ACHN (cell line): ENCODE results near the gene CERS2.

ENCODE experiments used
- DNase-seq: peaks from one replicate; pipeline ENCODE4 v3.0.0-alpha.2; 2015
- in situ Hi-C: cut with HindIII; loops from 2 replicates; pipeline ENCODE4 v1.10.0; 2017; ENCODE audit warnings: low sequenced_read_pairs, low pct_ligation_motif_present, low pct_unique_long_range_greater_than_20kb

Gene CERS2

GRCh38 chr1:150973258-150973835, 1.3 kb downstream of the CERS2 start:
- in situ Hi-C loops = no loop called here

GRCh38 chr1:150972417-150972940, 2.2 kb downstream of the CERS2 start:
- in situ Hi-C loops = no loop called here
- no peak for DNase-seq

More at GRCh38 chr1:150973258-150973835, 1.3 kb downstream of the CERS2 start:
- DNase-seq = no peak

- peak; percentile 24 for DNase-seq
- in situ Hi-C loops = no loop called here
Measured at GRCh38 chr1:150971583-150972416, 2.8 kb downstream of the CERS2 start.

GRCh38 chr1:150970808-150971582, 3.6 kb downstream of the CERS2 start:
- in situ Hi-C loops = no loop called here
- DNase-seq = no peak

- no peak for DNase-seq
- in situ Hi-C loops = no loop called here
Measured at GRCh38 chr1:150969626-150970025, 5.0 kb downstream of the CERS2 start.

- no peak for DNase-seq
Measured at GRCh38 chr1:150968491-150968890, 6.1 kb downstream of the CERS2 start.

GRCh38 chr1:150967936-150968335, 6.7 kb downstream of the CERS2 start:
- in situ Hi-C loops = no loop called here

More at GRCh38 chr1:150968491-150968890, 6.1 kb downstream of the CERS2 start:
- in situ Hi-C loops = no loop called here

GRCh38 chr1:150966011-150966410, 8.6 kb downstream of the CERS2 start:
- DNase-seq = no peak
- in situ Hi-C loops = no loop called here

More at GRCh38 chr1:150967936-150968335, 6.7 kb downstream of the CERS2 start:
- DNase-seq = no peak

GRCh38 chr1:150965605-150966004, 9.0 kb downstream of the CERS2 start:
- DNase-seq = no peak
- in situ Hi-C loops = no loop called here

- in situ Hi-C loops = no loop called here
- DNase-seq = no peak
Measured at GRCh38 chr1:150964164-150964489, 10.5 kb downstream of the CERS2 start.

GRCh38 chr1:150963321-150964163, 11.1 kb downstream of the CERS2 start:
- in situ Hi-C loops = no loop called here
- DNase-seq = no peak

- DNase-seq = no peak
- in situ Hi-C loops = no loop called here
Measured at GRCh38 chr1:150961756-150962155, 12.9 kb downstream of the CERS2 start.

GRCh38 chr1:150960646-150961045, 14.0 kb downstream of the CERS2 start:
- DNase-seq = no peak
- in situ Hi-C loops = no loop called here

- no peak for DNase-seq
- in situ Hi-C loops = no loop called here
Measured at GRCh38 chr1:150957666-150958065, 17.0 kb downstream of the CERS2 start.

GRCh38 chr1:150955280-150955679, 19.4 kb downstream of the CERS2 start:
- in situ Hi-C loops = no loop called here
- no peak for DNase-seq

GRCh38 chr1:150954708-150955107, 19.9 kb downstream of the CERS2 start:
- in situ Hi-C loops = no loop called here
- DNase-seq = no peak

GRCh38 chr1:150944856-150945255, 29.8 kb downstream of the CERS2 start:
- in situ Hi-C loops = no loop called here
- no peak for DNase-seq

- in situ Hi-C loops = no loop called here
- peak; percentile 17 for DNase-seq
Measured at GRCh38 chr1:150931773-150932172, 42.9 kb downstream of the CERS2 start.
